T1000 (cell line): ENCODE results near the gene SYCP3.
"Not testable (repeated sequence)": the region's sequence is repeated elsewhere in the genome, so short reads cannot be mapped to it uniquely, and the experiment has no call there.

Experiments used
- DNase-seq: peaks from one replicate; lab custom pipeline; 2025; ENCODE audit warnings: mixed read lengths; lab: John Stamatoyannopoulos, UW

The SYCP3 gene

GRCh38 chr12:101759396-101760047 lies 20.3 kb upstream of the SYCP3 start:
- DNase-seq, result no peak

GRCh38 chr12:101750152-101750551 lies 10.9 kb upstream of the SYCP3 start:
- DNase-seq, result no peak

- no peak for DNase-seq
Measured at GRCh38 chr12:101749657-101750056, 10.4 kb upstream of the SYCP3 start.

DNA sequence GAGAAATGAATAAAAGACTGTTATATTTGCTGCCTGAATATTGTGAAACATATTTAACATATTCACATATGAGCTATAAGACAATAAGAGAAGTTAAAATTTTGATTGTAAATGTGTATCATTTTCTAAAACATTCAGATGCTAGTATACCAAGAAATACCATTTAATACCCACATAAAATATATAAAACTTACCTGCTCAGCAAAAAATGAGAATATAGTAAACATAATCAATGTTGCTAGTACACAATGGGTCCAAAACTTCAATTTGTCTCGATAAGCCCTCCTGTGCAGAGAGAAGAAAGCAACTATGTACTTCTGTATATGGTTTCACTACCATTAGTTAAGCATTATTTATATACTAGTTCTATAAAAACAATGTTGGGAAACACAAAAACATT lies 9.6 kb upstream of the SYCP3 start:
- DNase-seq, result no peak

GRCh38 chr12:101747697-101748096 lies 8.4 kb upstream of the SYCP3 start:
- no peak for DNase-seq

GRCh38 chr12:101746661-101747060 lies 7.4 kb upstream of the SYCP3 start:
- DNase-seq, result no peak

- DNase-seq, result no peak
Measured at GRCh38 chr12:101746196-101746595, 6.9 kb upstream of the SYCP3 start.

GRCh38 chr12:101745481-101745880 lies 6.2 kb upstream of the SYCP3 start:
- no peak for DNase-seq

GRCh38 chr12:101743724-101744472 lies 4.6 kb upstream of the SYCP3 start:
- no peak for DNase-seq

- no peak for DNase-seq
Measured at GRCh38 chr12:101743242-101743641, 4.0 kb upstream of the SYCP3 start.

- no peak for DNase-seq
Measured at GRCh38 chr12:101740980-101741379, 1.7 kb upstream of the SYCP3 start.

- no peak for DNase-seq
Measured at GRCh38 chr12:101740566-101740965, 1.3 kb upstream of the SYCP3 start.

DNA sequence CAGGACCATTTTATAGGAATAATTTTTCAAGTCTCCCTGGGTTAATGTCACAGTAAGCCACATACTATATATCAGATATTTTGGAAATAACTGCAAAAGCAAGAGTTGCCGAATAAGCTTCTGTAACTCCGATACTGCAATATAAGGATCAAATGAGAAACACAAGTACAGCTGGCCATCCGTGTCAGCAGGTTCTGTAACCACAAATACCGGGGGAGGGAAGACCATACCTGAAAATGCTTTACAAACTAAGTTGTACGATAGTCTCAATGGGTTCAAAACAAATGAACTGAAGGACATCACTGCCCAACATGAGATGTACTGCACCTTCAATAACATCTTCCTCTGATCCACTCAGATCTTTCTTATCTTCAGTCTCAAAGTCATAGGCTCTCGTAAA lies 1.8 kb downstream of the SYCP3 start:
- no peak for DNase-seq

DNA sequence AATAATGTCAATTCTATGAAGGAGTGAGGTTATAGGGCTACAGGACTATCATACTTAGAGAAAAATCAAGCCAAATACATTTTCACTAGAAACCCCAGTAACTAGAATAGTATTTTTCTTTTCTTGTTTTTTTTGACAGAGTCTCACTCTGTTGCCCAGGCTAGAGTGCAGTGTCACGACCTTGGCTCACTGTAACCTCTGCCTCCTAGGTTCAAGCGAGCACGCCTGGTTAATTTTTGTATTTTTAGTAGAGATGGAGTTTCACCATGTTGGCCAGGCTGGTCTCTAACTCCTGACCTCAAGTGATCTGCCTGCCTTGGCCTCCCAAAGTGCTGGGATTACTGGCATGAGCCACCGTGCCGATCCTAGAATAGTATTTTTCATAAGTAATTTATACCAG lies 4.8 kb downstream of the SYCP3 start:
- DNase-seq, result not testable (repeated sequence)

- DNase-seq, result no peak
Measured at GRCh38 chr12:101733166-101733565, 6.1 kb downstream of the SYCP3 start.

- DNase-seq, result no peak
Measured at GRCh38 chr12:101732318-101732717, 6.9 kb downstream of the SYCP3 start.

DNA sequence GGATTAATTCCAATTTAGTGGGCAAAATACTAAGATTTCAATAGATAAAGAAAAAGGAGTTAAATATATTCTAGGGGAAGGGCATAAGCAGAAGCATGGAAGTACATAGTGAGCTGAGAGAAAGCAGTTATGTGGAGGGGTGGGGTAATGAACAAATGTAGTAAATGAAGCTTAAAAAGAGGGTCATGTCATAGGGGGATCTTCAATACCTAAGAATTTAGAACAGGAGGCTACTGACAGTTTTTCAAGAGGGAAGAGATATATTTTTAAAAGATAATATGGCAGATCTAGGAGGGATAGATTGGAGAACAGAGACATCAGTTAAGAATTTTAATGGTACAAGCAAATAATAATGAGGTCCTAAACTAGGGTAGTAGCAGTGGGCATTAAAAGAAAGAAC lies 9.4 kb downstream of the SYCP3 start:
- no peak for DNase-seq

GRCh38 chr12:101727098-101727497 lies 12.2 kb downstream of the SYCP3 start:
- no peak for DNase-seq

- no peak for DNase-seq
Measured at GRCh38 chr12:101722392-101722791, 16.9 kb downstream of the SYCP3 start.

GRCh38 chr12:101720118-101720517 lies 19.1 kb downstream of the SYCP3 start:
- DNase-seq, result no peak

DNA sequence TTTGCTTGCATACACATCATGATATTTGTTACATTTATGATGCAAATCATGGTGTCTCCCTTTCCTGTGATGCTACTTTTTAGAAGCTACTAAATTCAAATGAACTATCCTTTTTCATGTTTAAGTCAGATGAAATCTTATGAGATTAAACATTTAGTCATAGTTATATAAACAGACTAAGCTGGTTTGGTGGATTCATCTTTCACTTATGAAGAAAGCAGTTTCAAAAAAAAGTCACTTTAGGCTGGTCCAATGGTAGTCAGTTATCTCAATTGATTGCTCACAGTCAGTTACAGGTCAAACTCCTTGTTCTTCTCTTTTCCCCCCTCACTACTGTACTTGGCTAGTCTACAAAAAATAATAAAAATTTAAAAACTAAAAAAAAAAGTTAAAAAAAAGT lies 19.7 kb downstream of the SYCP3 start:
- DNase-seq, result no peak

DNA sequence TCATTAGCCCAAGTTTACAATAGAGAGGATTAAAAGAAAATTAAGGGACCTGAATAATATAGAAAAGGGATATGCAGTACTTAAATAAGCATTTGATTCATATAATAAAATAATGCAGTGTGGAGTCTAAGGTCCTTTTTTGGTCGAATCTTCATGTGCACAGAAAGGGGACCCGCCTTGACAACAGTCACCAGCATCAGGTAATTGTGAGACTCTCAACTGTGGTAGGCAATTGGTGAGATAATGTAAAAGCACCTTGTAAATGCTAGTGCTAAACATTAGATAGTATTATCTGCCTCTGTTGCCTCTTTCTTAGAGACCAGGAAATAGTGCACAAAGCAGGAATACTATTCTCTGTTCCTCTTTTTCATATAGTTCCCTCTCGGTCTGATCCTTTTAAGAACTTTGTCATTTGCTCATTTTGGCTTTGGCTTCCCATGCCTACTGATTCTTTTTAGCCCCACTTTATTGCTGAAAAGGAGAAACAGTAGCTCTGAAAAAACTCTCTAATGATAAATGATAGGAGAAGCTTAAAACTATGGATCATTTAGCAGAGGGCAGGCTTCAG lies 24.3 kb downstream of the SYCP3 start:
- DNase-seq, result no peak

DNA sequence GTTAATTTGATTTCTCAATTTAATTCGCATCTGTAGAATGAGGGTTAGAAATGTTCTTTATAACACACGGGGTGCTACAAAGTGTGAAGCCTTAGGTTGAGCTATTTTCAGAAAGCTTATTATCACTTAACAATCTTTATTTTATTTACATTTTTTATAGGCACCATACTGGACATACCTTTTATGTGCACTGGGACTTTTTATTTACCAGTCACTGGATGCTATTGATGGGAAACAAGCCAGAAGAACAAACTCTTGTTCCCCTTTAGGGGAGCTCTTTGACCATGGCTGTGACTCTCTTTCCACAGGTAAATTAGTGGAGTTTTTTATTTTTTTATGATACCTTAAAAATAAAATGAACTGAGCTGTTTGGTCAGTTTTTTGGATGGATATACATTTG lies 25.3 kb downstream of the SYCP3 start:
- no peak for DNase-seq
